GM23248 (cell line): ENCODE measurements around the gene HIGD1A. TPM values are rescaled to one million over a fixed set of nuclear protein-coding genes. Genes with fewer than 3 reads are reported as not detected.

Source experiments
- DNase-seq: peaks from one replicate; pipeline ENCODE4 v3.0.0-alpha.2; 2015
- H2AFZ ChIP-seq: fragments of 200-600 bp; sonication (generic); 2 replicates; pipeline ENCODE4 v1.6.1; 2016; ENCODE audit warnings: antibody characterized with exemption
- H3F3A ChIP-seq: fragments of 200-600 bp; sonication (generic); 2 replicates; pipeline ENCODE4 v1.6.1; 2016; ENCODE audit warnings: mild to moderate bottlenecking, antibody characterized with exemption, mixed run types; ENCODE audit not compliant: insufficient read depth
- H3K27ac ChIP-seq: fragments of 200-600 bp; sonication (generic); 2 replicates; pipeline ENCODE4 v1.5.1; 2016; ENCODE audit warnings: mild to moderate bottlenecking
- H3K27me3 ChIP-seq: fragments of 200-600 bp; sonication (generic); replicated peaks from 2 replicates; pipeline ENCODE4 v1.6.1; 2016; ENCODE audit warnings: mild to moderate bottlenecking; ENCODE audit not compliant: insufficient read depth
- H3K36me3 ChIP-seq: fragments of 200-600 bp; sonication (generic); 2 replicates; pipeline ENCODE4 v1.6.1; 2016; ENCODE audit warnings: low read depth, mild to moderate bottlenecking
- H3K4me1 ChIP-seq: fragments of 200-600 bp; sonication (generic); 2 replicates; pipeline ENCODE4 v1.6.1; 2016; ENCODE audit warnings: mild to moderate bottlenecking; ENCODE audit not compliant: insufficient read depth
- H3K4me2 ChIP-seq: fragments of 200-600 bp; sonication (generic); one replicate; pipeline ENCODE4 v1.6.1; 2016; ENCODE audit warnings: mild to moderate bottlenecking; ENCODE audit not compliant: unreplicated experiment
- H3K4me3 ChIP-seq: fragments of 200-600 bp; sonication (generic); 2 replicates; pipeline ENCODE4 v1.5.1; 2016; ENCODE audit warnings: mild to moderate bottlenecking
- H3K79me2 ChIP-seq: fragments of 200-600 bp; sonication (generic); 2 replicates; pipeline ENCODE4 v1.6.1; 2016; ENCODE audit warnings: mild to moderate bottlenecking; ENCODE audit not compliant: insufficient read depth
- H3K9ac ChIP-seq: fragments of 200-600 bp; sonication (generic); 2 replicates; pipeline ENCODE4 v1.6.1; 2016; ENCODE audit warnings: mild to moderate bottlenecking
- H3K9me2 ChIP-seq: fragments of 200-600 bp; sonication (generic); 2 replicates; pipeline ENCODE4 v1.6.1; 2016; ENCODE audit warnings: mixed run types, mild to moderate bottlenecking, moderate library complexity; ENCODE audit not compliant: insufficient read depth
- H3K9me3 ChIP-seq: fragments of 200-600 bp; sonication (generic); one replicate; pipeline ENCODE4 v1.6.1; 2017; ENCODE audit warnings: low read depth
- H4K20me1 ChIP-seq: fragments of 200-600 bp; sonication (generic); 2 replicates; pipeline ENCODE4 v1.6.0; 2016; ENCODE audit not compliant: insufficient read depth
- EZH2 ChIP-seq: fragments of 200-600 bp; sonication (generic); IDR thresholded peaks from 2 replicates; pipeline ENCODE4 v1.6.1; 2018; ENCODE audit warnings: antibody characterized with exemption, mild to moderate bottlenecking; ENCODE audit not compliant: insufficient read depth, poor library complexity, severe bottlenecking
- EZH2phosphoT487 ChIP-seq: fragments of 200-600 bp; sonication (generic); IDR thresholded peaks from 2 replicates; pipeline ENCODE4 v1.6.1; 2018; ENCODE audit warnings: antibody characterized with exemption, moderate library complexity, mild to moderate bottlenecking, low read depth; ENCODE audit not compliant: insufficient read depth
- WGBS, 2 experiments: methylation state at CpG; one replicate each; pipeline ENCODE4 v1.1.6; 2015 to 2017; ENCODE audit warnings: low lambda C conversion rate in 2 of 2, low coverage in 1 of 2; ENCODE audit errors: missing lambda C conversion rate in 2 of 2; 5-methylcytosine and 5-hydroxymethylcytosine counted together
- in situ Hi-C: fragments of 300-500 bp; cut with MboI; formaldehyde crosslinking; loops from 2 replicates; pipeline ENCODE4 v1.15.0; 2020
- polyA plus RNA-seq: library from polyadenylated mRNA; unstranded; fragments of >200 nt; fragmentation: Nextera tagmentation; extraction: Ambion mirVana; gene quantifications from 2 replicates; pipeline ENCODE4 v1.2.1, GENCODE V29; 2016
- small RNA-seq: library from RNA; depleted of rRNA; stranded (forward); fragments of <200 nt; gene quantifications from one replicate; pipeline ENCODE3, GENCODE V24; 2014; ENCODE audit warnings: low read depth, low replicate concordance
- total RNA-seq: library from RNA; depleted of rRNA; stranded (reverse); fragments of >200 nt; shearing (Covaris generic); gene quantifications from 2 replicates; pipeline ENCODE4 v1.2.3, GENCODE V29; 2014; rRNA removed

HIGD1A gene
- total and polyA plus RNA-seq, 2 experiments from 2014 or later, result 173 to 217 TPM

- Histone ChIP-seq H4K20me1 (no peaks in the 10 kb centered on the region), H3K4me3 (no peak overlapping the region), H3K9ac (no peak overlapping the region), H3K9me3 (no peaks in the 10 kb centered on the region), H3K79me2 (no peaks in the 10 kb centered on the region), H3K27me3 (no peaks in the 10 kb centered on the region), H2AFZ (no peak overlapping the region), H3K4me2 (no peak overlapping the region), H3K9me2 (no peaks in the 10 kb centered on the region), H3K27ac (no peak overlapping the region), H3K36me3 (no peaks in the 10 kb centered on the region), H3K4me1 (no peaks in the 10 kb centered on the region), H3F3A (no peaks in the 10 kb centered on the region)
- 83 to 84% methylated on average over 12 of the region's 12 CpGs for WGBS, 2 experiments
- TF ChIP-seq EZH2, result no peak
- no peak for TF ChIP-seq EZH2phosphoT487
- in situ Hi-C loops, result no loop called here
- no peak for DNase-seq
Observed at GRCh38 chr3:42735615-42736014, 68.7 kb downstream of the HIGD1A start.

DNA sequence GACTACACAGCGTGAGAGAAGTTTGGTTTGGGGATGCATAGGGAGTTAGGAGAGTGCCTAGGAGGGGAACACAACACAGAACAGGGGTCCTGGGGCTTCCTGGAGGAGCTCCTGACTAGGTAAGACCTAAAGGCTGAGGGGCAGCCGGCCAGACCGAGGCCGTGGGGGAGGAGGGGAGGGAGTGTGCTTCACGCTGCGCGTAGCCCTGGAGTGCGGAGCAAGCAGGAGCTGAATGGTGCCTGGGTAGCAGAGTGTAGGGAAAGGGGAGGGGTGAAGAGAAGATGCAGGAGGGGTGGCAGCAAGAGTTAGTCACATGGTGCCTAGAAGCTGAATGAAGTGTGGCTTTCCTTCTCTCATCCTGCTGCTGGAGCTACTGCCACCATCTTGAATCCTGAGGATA lies 69.3 kb downstream of the HIGD1A start:
- in situ Hi-C loops, result no loop called here
- no peaks in the 10 kb centered on the region for H3K27me3 ChIP-seq
- no peaks in the 10 kb centered on the region for H3K36me3 ChIP-seq
- no peaks in the 10 kb centered on the region for H3K9me2 ChIP-seq
- H2AFZ ChIP-seq, result no peak overlapping the region
- H3K9me3 ChIP-seq, result no peaks in the 10 kb centered on the region
- TF ChIP-seq EZH2phosphoT487 (no peak), EZH2 (no peak)
- no peak overlapping the region for H3K27ac ChIP-seq
- no peaks in the 10 kb centered on the region for H3F3A ChIP-seq
- H3K4me1 ChIP-seq, result no peaks in the 10 kb centered on the region
- H3K4me3 ChIP-seq, result no peak overlapping the region
- 72 to 88% methylated on average over 3 to 8 of the region's 8 CpGs for WGBS, 2 experiments
- H3K9ac ChIP-seq, result no peak overlapping the region
- DNase-seq, result no peak
- H4K20me1 ChIP-seq, result no peaks in the 10 kb centered on the region
- no peak overlapping the region for H3K4me2 ChIP-seq
- no peaks in the 10 kb centered on the region for H3K79me2 ChIP-seq

GRCh38 chr3:42734263-42734860 lies 69.9 kb downstream of the HIGD1A start:
- H3K9me2 ChIP-seq, result no peaks in the 10 kb centered on the region
- no peak overlapping the region for H2AFZ ChIP-seq
- H3K4me2 ChIP-seq, result no peak overlapping the region
- WGBS, 2 experiments, result 55 to 58% methylated on average over 6 of the region's 6 CpGs
- no peak overlapping the region for H3K9ac ChIP-seq
- H3K9me3 ChIP-seq, result no peaks in the 10 kb centered on the region
- TF ChIP-seq EZH2phosphoT487 (no peak), EZH2 (no peak)
- in situ Hi-C loops, result no loop called here
- no peak overlapping the region for H3K27ac ChIP-seq
- no peaks in the 10 kb centered on the region for H3K79me2 ChIP-seq
- no peaks in the 10 kb centered on the region for H3K36me3 ChIP-seq
- H3K4me1 ChIP-seq, result no peaks in the 10 kb centered on the region
- H3K4me3 ChIP-seq, result no peak overlapping the region
- H3K27me3 ChIP-seq, result no peaks in the 10 kb centered on the region
- DNase-seq, result no peak
- H4K20me1 ChIP-seq, result no peaks in the 10 kb centered on the region
- H3F3A ChIP-seq, result no peaks in the 10 kb centered on the region

DNA sequence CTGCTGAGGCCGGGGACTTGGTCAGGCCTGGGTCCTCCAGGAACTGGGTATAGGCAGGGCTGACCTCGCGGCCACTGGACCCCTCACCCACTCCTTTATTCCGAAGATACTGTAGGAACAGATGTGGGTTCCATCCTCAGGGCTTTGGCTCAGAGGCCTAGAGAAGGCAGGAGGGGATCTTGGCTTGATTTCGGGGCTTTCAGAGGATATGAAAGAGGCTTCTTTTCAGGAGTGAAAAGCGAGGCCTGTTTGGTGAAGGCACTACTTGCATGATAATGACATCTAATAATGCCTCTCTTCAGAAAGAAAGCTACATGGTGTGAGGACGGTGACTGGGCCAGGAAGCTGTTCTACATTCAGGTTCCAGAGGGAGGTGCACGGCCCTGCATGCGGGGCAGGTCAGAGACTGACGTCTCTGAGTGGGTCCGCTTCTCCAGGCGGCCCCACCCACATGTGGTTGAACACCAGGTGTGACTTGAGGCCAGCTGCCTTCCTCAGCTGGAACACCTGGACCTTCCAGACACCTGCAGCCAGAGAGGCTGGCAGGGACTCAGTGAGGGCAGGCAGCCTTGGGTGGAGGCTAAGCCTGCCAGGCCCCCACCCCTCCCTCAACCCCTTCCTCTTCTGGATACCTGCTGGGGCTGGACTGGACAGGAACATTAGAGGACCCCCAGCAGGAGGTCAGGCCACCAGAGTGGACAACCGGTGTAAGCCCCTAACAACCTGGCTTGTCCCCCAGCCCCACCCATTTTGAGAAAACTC lies 70.6 kb downstream of the HIGD1A start:
- Histone ChIP-seq H3K79me2 (no peaks in the 10 kb centered on the region), H3K9me2 (no peaks in the 10 kb centered on the region), H3K9ac (no peak overlapping the region), H4K20me1 (no peaks in the 10 kb centered on the region), H2AFZ (no peak overlapping the region), H3K9me3 (no peaks in the 10 kb centered on the region), H3K4me1 (no peaks in the 10 kb centered on the region), H3K4me3 (no peak overlapping the region), H3K36me3 (no peaks in the 10 kb centered on the region), H3K27ac (no peak overlapping the region), H3K4me2 (no peak overlapping the region), H3F3A (no peaks in the 10 kb centered on the region), H3K27me3 (no peaks in the 10 kb centered on the region)
- TF ChIP-seq EZH2 (no peak), EZH2phosphoT487 (no peak)
- 70 to 79% methylated on average over 13 of the region's 13 CpGs for WGBS, 2 experiments
- DNase-seq, result no peak
- in situ Hi-C loops, result no loop called here

Small RNAs within 50 kb of the gene (small RNA-seq; reads per million reads assigned to genes)
- gene CCDC13, result not detected

Other genes with a start within 250 kb of the HIGD1A start
- 67.3 and 80.1 TPM in 2 replicates for gene SEC22C, start 222.5 kb downstream of the HIGD1A start, total RNA-seq
- 55.9 and 56.9 TPM in 2 replicates for gene SEC22C, start 222.5 kb downstream of the HIGD1A start, polyA plus RNA-seq
- gene SS18L2, start 213.6 kb downstream of the HIGD1A start, total RNA-seq, result 11.1 and 23.5 TPM in 2 replicates
- 46.9 and 49.1 TPM in 2 replicates for gene SS18L2, start 213.6 kb downstream of the HIGD1A start, polyA plus RNA-seq
- 26.0 and 41.9 TPM in 2 replicates for gene NKTR, start 203.8 kb downstream of the HIGD1A start, total RNA-seq
- 25.8 and 32.6 TPM in 2 replicates for gene NKTR, start 203.8 kb downstream of the HIGD1A start, polyA plus RNA-seq
- 65.4 and 72.8 TPM in 2 replicates for gene ZBTB47, start 150.8 kb downstream of the HIGD1A start, total RNA-seq
- gene ZBTB47, start 150.8 kb downstream of the HIGD1A start, polyA plus RNA-seq, result 5.2 TPM in 2 replicates
- gene KLHL40, start 119.0 kb downstream of the HIGD1A start, total RNA-seq, result not detected in 2 replicates
- not detected in 2 replicates for gene KLHL40, start 119.0 kb downstream of the HIGD1A start, polyA plus RNA-seq
- gene HHATL, start 101.7 kb downstream of the HIGD1A start, total RNA-seq, result not detected in 2 replicates
- gene HHATL, start 101.7 kb downstream of the HIGD1A start, polyA plus RNA-seq, result not detected in 2 replicates
- 0.22 and 1.3 TPM in 2 replicates for gene CCDC13, start 31.2 kb downstream of the HIGD1A start, total RNA-seq
- gene CCDC13, start 31.2 kb downstream of the HIGD1A start, polyA plus RNA-seq, result 0.41 and 1.1 TPM in 2 replicates
- gene ACKR2, start 5.0 kb upstream of the HIGD1A start, total RNA-seq, result 0.11 TPM in 1 of 2 replicates, not detected in the other
- 0.23 and 0.32 TPM in 2 replicates for gene ACKR2, start 5.0 kb upstream of the HIGD1A start, polyA plus RNA-seq
- gene CYP8B1, start 71.4 kb upstream of the HIGD1A start, total RNA-seq, result not detected in 2 replicates
- gene CYP8B1, start 71.4 kb upstream of the HIGD1A start, polyA plus RNA-seq, result not detected in 2 replicates
- gene ZNF662, start 101.7 kb upstream of the HIGD1A start, total RNA-seq, result 1.4 and 1.5 TPM in 2 replicates
- gene ZNF662, start 101.7 kb upstream of the HIGD1A start, polyA plus RNA-seq, result 1.6 and 2.3 TPM in 2 replicates
- gene GASK1A, start 174.8 kb upstream of the HIGD1A start, total RNA-seq, result 0.63 and 1.8 TPM in 2 replicates
- gene GASK1A, start 174.8 kb upstream of the HIGD1A start, polyA plus RNA-seq, result 0.08 and 0.10 TPM in 2 replicates